ENCODE data around the gene ASH1L. TPM values are rescaled to one million over a fixed set of nuclear protein-coding genes. Genes with fewer than 3 reads are reported as not detected.
"Not testable (repeated sequence)": the region's sequence is repeated elsewhere in the genome, so short reads cannot be mapped to it uniquely, and the experiment has no call there.

ASH1L gene
- total RNA-seq, 1 experiment from 2014 or later: 71.8 TPM

- BruUV-seq (replicated peaks): no TSS peak
- CTCF ChIA-PET: interaction anchor here (1.0 kb wide), 1 partner anchor 9 kb away, joined by 3 read pairs; no protein-coding TSS in a partner anchor
These were observed 45.1 kb upstream of the ASH1L start for GRCh38 chr1:155607708-155608107.

GRCh38 chr1:155599828-155600572, 37.4 kb upstream of the ASH1L start:
- H3K9me3 Mint-ChIP-seq (ENCODE audit: low read depth, unreplicated experiment); H3K36me3 Mint-ChIP-seq (ENCODE audit: insufficient read depth, unreplicated experiment); BruUV-seq (replicated peaks); H3K27ac Mint-ChIP-seq (ENCODE audit: unreplicated experiment); DNase-seq; H3K4me3 Mint-ChIP-seq (ENCODE audit: low read depth, unreplicated experiment); H3K27me3 Mint-ChIP-seq (ENCODE audit: unreplicated experiment); CTCF ChIA-PET; intact Hi-C loops (cut with micrococcal nuclease; ENCODE audit: unreplicated experiment): not testable (repeated sequence)
- peaks cover 14% of the 10 kb centered on the region for H3K4me1 Mint-ChIP-seq (ENCODE audit: low read depth, unreplicated experiment)

More at GRCh38 chr1:155607708-155608107, 45.1 kb upstream of the ASH1L start:
- intact Hi-C loops (cut with micrococcal nuclease; ENCODE audit: unreplicated experiment): no loop called here
- DNase-seq: peak; percentile 21
- Mint-ChIP-seq H3K36me3 (ENCODE audit: insufficient read depth, unreplicated experiment) (peaks cover 16% of the 10 kb centered on the region), H3K27me3 (ENCODE audit: unreplicated experiment) (no peaks in the 10 kb centered on the region), H3K4me1 (ENCODE audit: low read depth, unreplicated experiment) (no peaks in the 10 kb centered on the region), H3K4me3 (ENCODE audit: low read depth, unreplicated experiment) (no peak overlapping the region), H3K27ac (ENCODE audit: unreplicated experiment) (no peak overlapping the region), H3K9me3 (ENCODE audit: low read depth, unreplicated experiment) (no peaks in the 10 kb centered on the region)
- TF ChIP-seq CTCF (IDR thresholded peaks at IDR 0.05; ENCODE audit: unreplicated experiment): no peak

GRCh38 chr1:155598842-155599331, 36.3 kb upstream of the ASH1L start:
- Mint-ChIP-seq H3K4me1 (ENCODE audit: low read depth, unreplicated experiment) (peaks cover 14% of the 10 kb centered on the region), H3K4me3 (ENCODE audit: low read depth, unreplicated experiment) (no peak overlapping the region), H3K36me3 (ENCODE audit: insufficient read depth, unreplicated experiment) (no peaks in the 10 kb centered on the region), H3K27me3 (ENCODE audit: unreplicated experiment) (no peaks in the 10 kb centered on the region), H3K9me3 (ENCODE audit: low read depth, unreplicated experiment) (no peaks in the 10 kb centered on the region), H3K27ac (ENCODE audit: unreplicated experiment) (no peak overlapping the region)
- CTCF ChIA-PET: interaction anchor here (1.0 kb wide), 1 partner anchor 9 kb away, joined by 3 read pairs; no protein-coding TSS in a partner anchor
- BruUV-seq (replicated peaks): no TSS peak
- no peak for TF ChIP-seq CTCF (IDR thresholded peaks at IDR 0.05; ENCODE audit: unreplicated experiment)
- DNase-seq: no peak
- intact Hi-C loops (cut with micrococcal nuclease; ENCODE audit: unreplicated experiment): no loop called here

DNA sequence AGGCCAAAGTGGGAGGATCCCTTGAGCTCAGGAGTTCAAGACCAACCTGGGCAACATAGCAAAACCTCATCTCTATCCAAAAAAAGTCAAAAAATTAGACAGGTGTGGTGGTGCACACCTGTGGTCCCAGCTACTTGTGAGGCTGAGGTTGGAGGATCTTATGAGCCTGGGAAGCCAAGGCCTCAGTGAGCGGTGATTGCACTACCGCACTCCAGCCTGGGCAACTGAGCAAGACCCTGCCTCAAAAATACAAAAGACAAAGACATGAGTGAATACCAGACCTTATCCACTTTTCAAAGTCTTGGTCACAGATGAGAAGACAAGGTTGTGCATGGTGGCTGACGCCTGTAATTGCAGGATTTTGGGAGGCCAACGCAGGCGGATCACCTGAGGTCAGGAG, 34.3 kb upstream of the ASH1L start:
- H3K9me3 Mint-ChIP-seq (ENCODE audit: low read depth, unreplicated experiment): no peaks in the 10 kb centered on the region
- no peak for DNase-seq
- BruUV-seq (replicated peaks): no TSS peak
- no peaks in the 10 kb centered on the region for H3K27me3 Mint-ChIP-seq (ENCODE audit: unreplicated experiment)
- no peak overlapping the region for H3K4me3 Mint-ChIP-seq (ENCODE audit: low read depth, unreplicated experiment)
- TF ChIP-seq CTCF (IDR thresholded peaks at IDR 0.05; ENCODE audit: unreplicated experiment): no peak
- H3K4me1 Mint-ChIP-seq (ENCODE audit: low read depth, unreplicated experiment): peaks cover 14% of the 10 kb centered on the region
- no peaks in the 10 kb centered on the region for H3K36me3 Mint-ChIP-seq (ENCODE audit: insufficient read depth, unreplicated experiment)
- CTCF ChIA-PET: no interaction called here
- intact Hi-C loops (cut with micrococcal nuclease; ENCODE audit: unreplicated experiment): no loop called here
- H3K27ac Mint-ChIP-seq (ENCODE audit: unreplicated experiment): no peak overlapping the region

- H3K36me3 Mint-ChIP-seq (ENCODE audit: insufficient read depth, unreplicated experiment); CTCF ChIA-PET; H3K27me3 Mint-ChIP-seq (ENCODE audit: unreplicated experiment); H3K27ac Mint-ChIP-seq (ENCODE audit: unreplicated experiment); H3K4me3 Mint-ChIP-seq (ENCODE audit: low read depth, unreplicated experiment); intact Hi-C loops (cut with micrococcal nuclease; ENCODE audit: unreplicated experiment); BruUV-seq (replicated peaks); DNase-seq; H3K9me3 Mint-ChIP-seq (ENCODE audit: low read depth, unreplicated experiment): not testable (repeated sequence)
- peaks cover 14% of the 10 kb centered on the region for H3K4me1 Mint-ChIP-seq (ENCODE audit: low read depth, unreplicated experiment)
These were observed 33.4 kb upstream of the ASH1L start for GRCh38 chr1:155595877-155596474.
